Hepatocyte (in vitro differentiated cells): Measurements from ENCODE around the gene CLEC16A.

ENCODE experiments used
- EZH2 ChIP-seq: fragments of 200-600 bp; sonication (generic); IDR thresholded peaks from 2 replicates; pipeline ENCODE4 v1.6.1; 2016; ENCODE audit warnings: antibody characterized with exemption, mild to moderate bottlenecking, borderline replicate concordance
- TF ChIP-seq, protein P1 (sequence below): fragments of 200-600 bp; sonication (generic); IDR thresholded peaks from 2 replicates; pipeline ENCODE4 v1.5.1; 2016; ENCODE audit warnings: antibody characterized with exemption, mild to moderate bottlenecking; ENCODE audit not compliant: poor library complexity

DNA sequence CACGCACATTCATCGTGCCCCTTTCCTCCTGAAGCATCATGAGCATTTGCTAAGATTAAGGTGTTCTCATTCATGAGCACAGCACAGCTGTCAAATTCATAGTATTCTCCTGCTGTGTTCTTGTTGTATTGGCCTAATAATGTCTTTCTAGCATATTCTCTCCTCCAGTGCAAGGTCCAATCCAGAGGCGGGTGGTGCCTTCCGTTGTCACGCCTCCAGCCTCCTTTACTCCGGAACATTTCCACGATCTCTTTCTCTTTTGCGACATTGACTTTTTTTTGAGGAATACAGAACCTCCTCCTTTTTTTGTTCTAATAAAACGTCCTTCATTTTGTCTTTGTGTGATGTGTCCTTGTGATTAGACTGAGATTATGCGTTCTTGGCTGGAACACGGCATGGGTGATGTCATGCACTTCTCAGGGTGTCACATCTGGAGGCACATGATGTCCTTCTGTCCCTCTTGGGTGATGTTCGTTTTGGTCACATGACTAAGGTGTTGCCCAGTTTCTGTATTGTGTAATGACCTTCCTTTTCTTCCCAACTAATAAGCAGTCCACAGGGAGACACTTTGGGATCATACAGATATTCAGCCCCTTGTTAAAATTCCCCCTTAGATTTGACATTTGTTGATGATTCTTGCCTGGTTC lies 66.3 kb downstream of the CLEC16A start:
- TF ChIP-seq, protein P1, sequence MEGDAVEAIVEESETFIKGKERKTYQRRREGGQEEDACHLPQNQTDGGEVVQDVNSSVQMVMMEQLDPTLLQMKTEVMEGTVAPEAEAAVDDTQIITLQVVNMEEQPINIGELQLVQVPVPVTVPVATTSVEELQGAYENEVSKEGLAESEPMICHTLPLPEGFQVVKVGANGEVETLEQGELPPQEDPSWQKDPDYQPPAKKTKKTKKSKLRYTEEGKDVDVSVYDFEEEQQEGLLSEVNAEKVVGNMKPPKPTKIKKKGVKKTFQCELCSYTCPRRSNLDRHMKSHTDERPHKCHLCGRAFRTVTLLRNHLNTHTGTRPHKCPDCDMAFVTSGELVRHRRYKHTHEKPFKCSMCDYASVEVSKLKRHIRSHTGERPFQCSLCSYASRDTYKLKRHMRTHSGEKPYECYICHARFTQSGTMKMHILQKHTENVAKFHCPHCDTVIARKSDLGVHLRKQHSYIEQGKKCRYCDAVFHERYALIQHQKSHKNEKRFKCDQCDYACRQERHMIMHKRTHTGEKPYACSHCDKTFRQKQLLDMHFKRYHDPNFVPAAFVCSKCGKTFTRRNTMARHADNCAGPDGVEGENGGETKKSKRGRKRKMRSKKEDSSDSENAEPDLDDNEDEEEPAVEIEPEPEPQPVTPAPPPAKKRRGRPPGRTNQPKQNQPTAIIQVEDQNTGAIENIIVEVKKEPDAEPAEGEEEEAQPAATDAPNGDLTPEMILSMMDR: no peak
- TF ChIP-seq EZH2: no peak
